ENCODE data around the gene ZNF217. TPM values are rescaled to one million over a fixed set of nuclear protein-coding genes. Genes with fewer than 3 reads are reported as not detected.
"Not testable (repeated sequence)": the region's sequence is repeated elsewhere in the genome, so short reads cannot be mapped to it uniquely, and the experiment has no call there.

Gene ZNF217
- total RNA-seq, 2 donors from 2014 or later = 39.9 to 48.0 TPM

GRCh38 chr20:53590122-53590521 is 3.5 kb downstream of the ZNF217 start:
- not testable (repeated sequence) for H3K27me3 Mint-ChIP-seq; ATAC-seq; H3K9me3 Mint-ChIP-seq; H3K36me3 Mint-ChIP-seq; DNase-seq (ENCODE audit: low spot score)
- H3K4me3 Mint-ChIP-seq = peak overlapping the region; percentile 96
- peak overlapping the region; percentile 92 to 99 for H3K27ac Mint-ChIP-seq
- H3K4me1 Mint-ChIP-seq (ENCODE audit: low read depth in 2 of 2) = peaks cover 39 to 64% of the 10 kb centered on the region in 2 donors

- Mint-ChIP-seq H3K27ac (peak overlapping the region; percentile 92 to 99), H3K4me1 (ENCODE audit: low read depth in 2 of 2) (peaks cover 39 to 65% of the 10 kb centered on the region in 2 donors), H3K4me3 (peak overlapping the region; percentile 96)
- not testable (repeated sequence) for H3K9me3 Mint-ChIP-seq; H3K27me3 Mint-ChIP-seq; ATAC-seq; H3K36me3 Mint-ChIP-seq; DNase-seq (ENCODE audit: low spot score)
Measured at GRCh38 chr20:53589321-53590065, 4.1 kb downstream of the ZNF217 start.

DNA sequence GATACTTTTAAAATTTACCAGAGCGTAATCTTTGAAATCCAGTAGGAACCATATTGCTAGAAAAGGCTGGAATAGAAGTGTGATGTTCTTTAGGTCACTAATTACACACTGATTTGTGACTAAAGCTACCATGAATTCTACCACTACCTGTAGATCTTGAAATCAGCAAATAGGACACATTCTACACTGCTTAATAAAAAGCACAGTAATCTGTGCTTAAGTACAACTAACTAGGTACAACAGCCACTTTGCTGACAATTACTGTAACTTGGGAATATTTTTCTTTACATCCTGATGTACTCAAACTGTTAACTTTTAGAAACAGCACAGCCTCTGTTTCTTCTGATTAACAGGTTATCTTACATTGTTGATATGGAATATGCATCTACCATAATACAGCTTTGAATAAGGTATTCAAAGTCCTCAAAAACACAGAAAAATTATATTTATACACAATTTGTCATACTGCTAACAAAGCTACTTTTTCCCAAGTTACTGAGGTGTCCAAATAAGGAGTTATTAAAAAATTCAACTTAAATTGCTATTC is 6.4 kb downstream of the ZNF217 start:
- DNase-seq (ENCODE audit: low spot score); H3K36me3 Mint-ChIP-seq; ATAC-seq; H3K9me3 Mint-ChIP-seq; H3K27me3 Mint-ChIP-seq: not testable (repeated sequence)
- H3K4me3 Mint-ChIP-seq = peak overlapping the region; percentile 89
- peaks cover 47 to 83% of the 10 kb centered on the region in 2 donors for H3K4me1 Mint-ChIP-seq (ENCODE audit: low read depth in 2 of 2)
- peak overlapping the region; percentile 92 to 99 for H3K27ac Mint-ChIP-seq

- Mint-ChIP-seq H3K36me3 (peaks cover 11% of the 10 kb centered on the region), H3K4me3 (peak overlapping the region; percentile 89), H3K9me3 (no peaks in the 10 kb centered on the region), H3K27me3 (no peaks in the 10 kb centered on the region), H3K27ac (peak overlapping the region; percentile 92 to 99), H3K4me1 (ENCODE audit: low read depth in 2 of 2) (peaks cover 50 to 84% of the 10 kb centered on the region in 2 donors)
- no peak for DNase-seq (ENCODE audit: low spot score)
- ATAC-seq = no peak
Measured at GRCh38 chr20:53586640-53587039, 7.0 kb downstream of the ZNF217 start.

GRCh38 chr20:53585910-53586309 is 7.7 kb downstream of the ZNF217 start:
- DNase-seq (ENCODE audit: low spot score); H3K9me3 Mint-ChIP-seq; H3K27me3 Mint-ChIP-seq; ATAC-seq: not testable (repeated sequence)
- Mint-ChIP-seq H3K4me1 (ENCODE audit: low read depth in 2 of 2) (peaks cover 47 to 80% of the 10 kb centered on the region in 2 donors), H3K27ac (peak overlapping the region; percentile 92 to 99), H3K4me3 (peak overlapping the region; percentile 89), H3K36me3 (peaks cover 12% of the 10 kb centered on the region)

- DNase-seq (ENCODE audit: low spot score); H3K9me3 Mint-ChIP-seq; H3K27me3 Mint-ChIP-seq; ATAC-seq: not testable (repeated sequence)
- peak overlapping the region; percentile 89 for H3K4me3 Mint-ChIP-seq
- H3K4me1 Mint-ChIP-seq (ENCODE audit: low read depth in 2 of 2) = peaks cover 52 to 80% of the 10 kb centered on the region in 2 donors
- peak overlapping the region; percentile 92 to 99 for H3K27ac Mint-ChIP-seq
- H3K36me3 Mint-ChIP-seq = peaks cover 19% of the 10 kb centered on the region
Measured at GRCh38 chr20:53585004-53585569, 8.6 kb downstream of the ZNF217 start.

- not testable (repeated sequence) for H3K9me3 Mint-ChIP-seq; DNase-seq (ENCODE audit: low spot score); H3K27me3 Mint-ChIP-seq; ATAC-seq
- Mint-ChIP-seq H3K4me1 (ENCODE audit: low read depth in 2 of 2) (peaks cover 54 to 80% of the 10 kb centered on the region in 2 donors), H3K36me3 (peaks cover 21% of the 10 kb centered on the region), H3K4me3 (peak overlapping the region; percentile 89), H3K27ac (peak overlapping the region; percentile 92 to 99)
Measured at GRCh38 chr20:53584550-53584913, 9.1 kb downstream of the ZNF217 start.

DNA sequence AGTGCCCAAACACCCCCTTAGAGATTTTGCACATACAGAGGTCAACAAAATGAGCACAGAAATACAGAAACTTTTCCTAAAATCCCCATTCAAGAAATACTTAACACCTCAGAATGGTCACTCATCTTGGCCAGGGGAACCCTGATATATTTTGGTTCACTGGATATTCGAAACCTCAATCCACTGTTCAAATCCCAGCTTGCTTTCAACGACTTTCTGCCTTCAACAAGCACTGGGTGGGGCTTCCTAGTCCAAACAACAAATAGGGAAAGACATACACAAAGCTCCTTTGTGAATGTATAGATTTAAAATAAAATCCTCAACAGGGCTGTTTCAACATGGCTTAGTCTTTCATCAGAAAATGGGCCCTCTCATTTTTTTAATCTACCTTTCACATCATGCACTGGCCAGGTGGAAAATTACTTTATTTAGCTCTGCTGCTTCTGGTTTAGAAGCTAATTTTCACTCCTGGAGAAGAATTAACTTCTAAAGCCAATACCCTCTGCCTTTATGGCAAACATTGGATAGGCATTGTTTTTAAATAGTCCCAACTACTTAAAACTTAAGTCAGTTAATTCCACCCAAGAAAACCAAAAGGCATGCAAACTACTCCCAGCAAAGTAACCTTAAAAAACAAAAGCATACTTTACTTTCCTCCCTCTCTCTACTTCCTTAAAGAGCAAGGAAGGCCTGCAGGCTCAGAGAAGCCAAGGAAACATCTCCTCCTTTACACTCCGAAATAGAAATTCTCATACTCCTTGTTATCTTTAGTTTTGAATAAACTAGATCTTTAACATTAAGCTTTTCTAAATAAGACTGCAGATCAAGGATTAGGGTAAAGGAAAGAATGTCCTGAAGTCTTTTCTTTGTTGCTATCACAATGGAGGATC is 9.7 kb downstream of the ZNF217 start:
- H3K9me3 Mint-ChIP-seq; ATAC-seq; DNase-seq (ENCODE audit: low spot score); H3K27me3 Mint-ChIP-seq: not testable (repeated sequence)
- peak overlapping the region; percentile 92 to 99 for H3K27ac Mint-ChIP-seq
- H3K4me1 Mint-ChIP-seq (ENCODE audit: low read depth in 2 of 2) = peaks cover 55 to 81% of the 10 kb centered on the region in 2 donors
- peaks cover 21% of the 10 kb centered on the region for H3K36me3 Mint-ChIP-seq
- H3K4me3 Mint-ChIP-seq = peak overlapping the region; percentile 89

DNA sequence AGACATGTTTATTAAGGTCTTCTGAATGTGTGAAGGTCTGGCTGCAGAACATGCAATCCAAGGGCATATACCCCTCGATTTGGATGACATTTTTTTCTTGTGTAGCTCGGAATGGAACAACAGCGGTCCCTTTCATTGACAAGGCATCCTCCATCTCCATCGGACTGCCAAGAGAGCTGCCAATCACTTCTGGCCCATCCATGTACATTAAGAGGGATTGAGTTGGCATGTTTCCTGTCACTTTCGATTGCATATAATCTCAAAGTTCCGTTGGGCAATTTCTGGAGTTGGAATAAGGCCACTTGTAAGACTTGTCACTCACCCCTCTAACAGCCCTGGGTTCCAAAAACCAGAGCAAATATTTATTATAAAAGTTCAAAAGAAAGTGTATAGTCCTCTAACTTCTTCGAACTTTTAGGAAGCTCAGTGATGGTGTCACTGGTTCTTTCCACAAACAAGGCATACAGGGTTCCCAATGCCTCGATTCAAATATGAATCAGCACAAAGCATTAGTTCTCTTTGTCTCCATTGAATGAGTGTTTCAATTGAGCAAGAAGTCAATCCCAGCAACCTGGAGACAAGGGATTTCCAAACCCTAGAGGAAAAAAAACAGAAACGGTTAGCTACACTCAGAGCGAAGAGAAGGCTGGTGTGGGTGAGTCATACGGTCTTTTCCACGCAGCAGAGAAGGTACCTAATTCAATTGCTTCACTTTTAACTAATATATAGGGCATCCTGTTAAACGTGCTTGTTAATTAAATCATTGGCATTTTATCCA is 10.9 kb downstream of the ZNF217 start:
- Mint-ChIP-seq H3K27ac (peak overlapping the region; percentile 92 to 99), H3K4me1 (ENCODE audit: low read depth in 2 of 2) (peaks cover 53 to 81% of the 10 kb centered on the region in 2 donors), H3K36me3 (peaks cover 21% of the 10 kb centered on the region), H3K27me3 (no peaks in the 10 kb centered on the region), H3K9me3 (no peaks in the 10 kb centered on the region), H3K4me3 (peak overlapping the region; percentile 89)
- ATAC-seq = peak; percentile 78 to 80
- DNase-seq (ENCODE audit: low spot score) = peak; percentile 74

GRCh38 chr20:53582251-53582570 is 11.4 kb downstream of the ZNF217 start:
- Mint-ChIP-seq H3K27me3 (no peaks in the 10 kb centered on the region), H3K4me1 (ENCODE audit: low read depth in 2 of 2) (peaks cover 53 to 84% of the 10 kb centered on the region in 2 donors), H3K27ac (peak overlapping the region; percentile 92 to 99), H3K36me3 (peaks cover 24% of the 10 kb centered on the region), H3K9me3 (no peaks in the 10 kb centered on the region), H3K4me3 (peak overlapping the region; percentile 89)
- DNase-seq (ENCODE audit: low spot score) (no peak), ATAC-seq (no peak)

DNA sequence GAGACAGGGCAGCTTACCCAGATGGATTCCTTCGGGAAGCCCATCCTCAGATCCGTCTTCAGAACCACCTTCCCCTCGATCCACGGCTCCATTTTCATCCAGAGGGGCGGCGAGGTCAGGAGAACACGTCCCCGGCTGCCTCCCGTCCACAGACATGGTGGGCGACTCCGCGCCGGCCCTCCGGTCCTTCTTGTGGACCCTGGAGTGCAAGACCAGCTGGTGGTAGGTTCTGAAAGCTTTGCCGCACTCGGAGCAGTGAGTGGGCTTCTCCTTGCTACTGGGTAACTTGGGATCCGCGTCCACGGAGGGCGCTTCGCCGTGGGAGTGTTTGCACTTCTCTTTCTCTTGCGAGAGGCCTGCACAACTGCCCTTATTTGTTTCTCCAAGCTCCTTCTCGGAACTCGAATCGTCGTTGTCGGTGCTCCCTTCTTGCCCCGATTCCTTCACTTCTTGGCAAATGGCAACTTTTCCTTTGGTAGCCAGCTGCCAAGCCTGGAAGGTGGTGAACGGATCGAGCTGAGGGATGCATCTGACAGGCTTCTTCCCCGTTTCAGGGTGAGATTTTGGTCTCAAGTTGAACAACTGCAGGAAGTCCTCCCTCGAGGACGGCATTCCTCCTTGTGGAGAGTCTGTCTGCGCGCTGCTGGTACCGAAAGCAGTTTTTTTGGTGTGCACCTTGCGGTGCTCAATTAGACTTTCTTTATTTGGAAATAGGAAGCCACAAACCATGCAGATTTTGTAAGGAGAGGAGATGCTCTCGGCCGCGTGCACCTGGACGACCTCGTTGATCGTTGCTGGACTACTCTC is 12.0 kb downstream of the ZNF217 start:
- Mint-ChIP-seq H3K36me3 (peaks cover 29% of the 10 kb centered on the region), H3K27ac (peak overlapping the region; percentile 92 to 99), H3K9me3 (no peaks in the 10 kb centered on the region), H3K27me3 (no peaks in the 10 kb centered on the region), H3K4me3 (peak overlapping the region; percentile 89), H3K4me1 (ENCODE audit: low read depth in 2 of 2) (peaks cover 53 to 82% of the 10 kb centered on the region in 2 donors)
- no peak for ATAC-seq
- DNase-seq (ENCODE audit: low spot score) = no peak

DNA sequence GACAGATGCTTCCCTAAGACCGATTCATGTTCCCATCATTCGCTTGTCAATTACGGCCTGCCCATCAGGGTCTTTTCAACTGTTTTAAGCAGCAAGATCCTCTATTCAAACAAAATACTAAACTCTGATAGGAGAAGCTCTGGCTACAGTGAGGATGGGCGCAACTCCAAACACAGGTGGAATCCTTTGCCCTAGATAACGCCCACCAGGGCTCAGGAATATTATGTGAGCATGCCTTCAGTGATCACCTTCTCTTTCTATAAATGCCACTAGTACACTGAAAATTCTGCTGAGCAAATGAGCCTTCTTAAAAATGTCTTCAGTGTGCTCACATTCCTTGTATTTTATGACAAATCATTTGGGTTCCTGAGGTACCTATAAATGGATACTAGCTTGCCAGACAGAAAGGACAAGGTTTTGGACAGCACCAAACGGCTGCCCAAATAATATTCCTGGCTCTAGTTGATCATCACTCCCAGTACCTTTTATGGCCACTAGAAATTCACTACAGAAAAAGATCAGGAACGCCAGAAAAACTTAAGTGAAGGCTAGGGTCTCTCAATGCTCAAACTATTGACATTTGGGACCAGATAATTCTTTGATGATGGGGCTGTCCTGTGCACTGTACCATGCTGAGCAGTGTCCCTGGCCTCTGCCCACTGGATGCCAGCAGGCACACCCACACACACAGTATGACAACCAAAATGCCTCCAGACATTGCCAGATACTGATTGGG is 13.1 kb downstream of the ZNF217 start:
- H3K4me1 Mint-ChIP-seq (ENCODE audit: low read depth in 2 of 2) = peaks cover 51 to 82% of the 10 kb centered on the region in 2 donors
- no peaks in the 10 kb centered on the region for H3K27me3 Mint-ChIP-seq
- H3K9me3 Mint-ChIP-seq = no peaks in the 10 kb centered on the region
- peaks cover 39% of the 10 kb centered on the region for H3K36me3 Mint-ChIP-seq
- DNase-seq (ENCODE audit: low spot score) (no peak), ATAC-seq (no peak)
- H3K4me3 Mint-ChIP-seq = peak overlapping the region; percentile 89
- peak overlapping the region; percentile 92 to 99 for H3K27ac Mint-ChIP-seq

All from natural killer cell treated with Interleukin-12 subunit alpha and Interleukin-12 subunit beta and Interleukin-15 and Interleukin-18, amount 100 ng/mL, for 72 hours (primary cell).